SKM-1 (cell line): ENCODE results near the gene COL19A1.

ENCODE experiments used
- DNase-seq: peaks from one replicate; lab custom pipeline; 2025; ENCODE audit not compliant: unreplicated experiment; lab: John Stamatoyannopoulos, UW

The COL19A1 gene

DNA sequence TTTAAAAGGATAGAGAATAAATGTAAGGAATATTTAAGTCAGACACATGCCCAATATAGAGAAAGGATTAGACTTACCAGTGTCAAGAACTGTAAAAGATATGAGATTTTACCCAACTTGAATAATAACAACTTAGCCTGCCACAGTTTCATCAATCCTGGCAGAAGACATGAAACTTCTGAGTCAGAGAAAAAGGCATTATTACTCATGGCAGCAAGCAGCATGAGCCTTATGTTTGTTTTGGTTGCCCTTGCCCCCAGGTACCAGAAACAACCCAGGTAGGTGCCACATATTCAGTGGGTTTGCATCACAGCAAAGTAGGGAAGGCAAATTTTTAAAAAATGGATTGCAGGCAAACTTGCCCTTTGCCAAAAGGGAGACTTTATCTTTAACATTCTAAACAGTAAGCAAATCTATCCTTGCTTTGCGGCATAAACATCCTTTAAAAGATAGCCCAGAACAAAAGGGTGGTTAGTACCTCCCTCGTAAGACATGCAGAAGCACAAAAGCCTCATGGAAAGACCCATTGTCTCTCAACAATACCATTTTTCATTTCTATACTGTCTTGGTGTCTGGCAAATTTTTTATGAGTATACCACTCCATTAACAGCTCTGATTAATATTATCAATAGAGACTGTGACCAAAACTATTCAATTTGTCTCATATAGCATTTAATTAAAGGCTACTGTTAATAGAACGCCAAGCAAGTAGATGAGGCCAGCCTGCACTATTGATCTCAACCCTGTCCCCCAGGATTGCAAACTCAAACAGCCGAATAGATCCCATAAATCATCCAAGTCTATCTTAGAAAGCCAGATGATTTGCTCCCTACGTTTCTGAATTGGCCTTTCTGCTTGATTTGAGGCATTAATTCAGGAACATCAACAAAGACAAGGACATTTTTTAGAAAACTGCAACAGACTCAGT, 185.1 kb downstream of the COL19A1 start:
- DNase-seq: no peak

DNA sequence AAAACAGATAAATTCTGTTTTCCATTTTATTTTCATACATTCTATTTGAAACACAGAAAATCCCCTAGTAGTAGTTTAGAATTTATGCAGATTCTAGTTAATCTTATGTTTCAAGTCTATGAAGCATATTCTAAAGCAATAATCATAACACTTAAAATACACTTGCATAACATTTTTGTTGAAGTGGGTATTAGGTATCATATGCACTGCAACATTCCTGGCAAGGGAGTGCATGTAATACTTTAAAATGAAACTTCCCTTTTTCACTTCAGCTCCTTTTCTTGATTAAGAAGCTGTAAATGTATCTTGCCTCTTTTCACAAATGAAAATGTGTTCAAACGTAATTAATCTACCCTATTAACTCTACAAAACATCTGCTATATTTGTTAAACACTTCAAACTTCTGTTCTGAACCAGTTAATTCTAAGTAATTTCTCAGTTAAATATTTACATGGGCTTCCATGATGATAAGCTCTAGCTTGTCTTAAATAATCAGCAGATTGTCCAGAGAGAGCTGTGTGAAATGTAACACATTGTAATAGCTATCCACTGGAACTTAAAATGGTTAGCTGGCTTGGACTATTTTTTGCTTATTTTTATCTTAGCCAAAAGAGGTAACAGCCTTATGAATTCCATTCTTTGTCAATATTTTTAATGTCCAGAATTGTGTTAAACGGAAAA, 192.8 kb downstream of the COL19A1 start:
- no peak for DNase-seq

- DNase-seq: no peak
Observed at GRCh38 chr6:70060680-70061079, 194.3 kb downstream of the COL19A1 start.

GRCh38 chr6:70061546-70061945, 195.2 kb downstream of the COL19A1 start:
- DNase-seq: no peak

- no peak for DNase-seq
Observed at GRCh38 chr6:70062010-70062409, 195.7 kb downstream of the COL19A1 start.

DNA sequence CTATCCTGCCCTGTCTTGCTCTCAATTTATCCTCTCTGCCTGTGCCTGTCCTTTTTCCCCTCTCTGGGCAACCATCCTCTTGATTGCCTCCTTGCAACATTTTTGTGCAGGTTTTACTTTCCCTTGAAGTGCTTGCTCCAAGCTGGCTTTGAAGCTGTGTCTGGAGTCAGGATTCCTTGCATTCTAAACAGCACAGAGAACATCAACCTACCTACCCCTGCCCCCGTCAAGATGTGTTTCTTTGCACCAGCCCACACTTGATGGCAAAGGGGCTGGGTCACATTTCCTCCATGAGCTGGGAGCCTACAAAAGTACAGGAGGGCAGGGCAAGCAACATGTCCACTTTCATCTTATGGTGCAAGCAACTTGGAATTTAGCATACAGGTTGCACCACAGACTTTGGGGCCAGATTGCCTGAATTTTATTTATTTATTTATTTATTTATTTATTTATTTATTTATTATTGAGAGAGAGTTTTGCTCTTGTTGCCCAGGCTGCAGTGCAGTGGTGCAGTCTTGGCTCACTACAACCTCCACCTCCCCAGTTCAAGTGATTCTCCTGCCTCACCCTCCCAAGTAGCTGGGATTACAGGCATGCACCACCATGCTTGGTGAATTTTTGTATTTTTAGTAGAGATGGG, 206.3 kb downstream of the COL19A1 start:
- no peak for DNase-seq

- no peak for DNase-seq
Observed at GRCh38 chr6:70073637-70074036, 207.3 kb downstream of the COL19A1 start.

DNA sequence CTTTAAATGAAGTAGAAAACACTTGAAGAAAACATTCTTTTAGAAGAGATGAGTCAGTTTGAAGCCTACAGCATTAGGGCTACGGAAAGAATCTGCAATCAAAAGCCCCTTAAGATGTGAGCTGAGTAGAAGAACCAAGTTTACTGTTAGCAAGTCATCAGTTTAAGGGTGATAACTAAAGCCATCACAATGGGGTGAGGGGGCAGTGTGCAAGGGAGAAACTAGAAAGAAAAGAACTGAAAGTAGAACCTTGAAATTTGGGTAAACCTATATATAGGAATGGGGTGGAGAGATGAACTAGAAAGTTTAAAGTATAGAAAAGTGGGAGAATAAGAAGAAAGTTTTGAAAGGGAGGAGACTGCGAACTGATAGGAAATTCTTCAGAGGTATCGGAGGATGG, 212.9 kb downstream of the COL19A1 start:
- DNase-seq: no peak

- no peak for DNase-seq
Observed at GRCh38 chr6:70080443-70081070, 214.2 kb downstream of the COL19A1 start.

GRCh38 chr6:70082830-70083229, 216.5 kb downstream of the COL19A1 start:
- DNase-seq: no peak

GRCh38 chr6:70086806-70087205, 220.4 kb downstream of the COL19A1 start:
- no peak for DNase-seq

DNA sequence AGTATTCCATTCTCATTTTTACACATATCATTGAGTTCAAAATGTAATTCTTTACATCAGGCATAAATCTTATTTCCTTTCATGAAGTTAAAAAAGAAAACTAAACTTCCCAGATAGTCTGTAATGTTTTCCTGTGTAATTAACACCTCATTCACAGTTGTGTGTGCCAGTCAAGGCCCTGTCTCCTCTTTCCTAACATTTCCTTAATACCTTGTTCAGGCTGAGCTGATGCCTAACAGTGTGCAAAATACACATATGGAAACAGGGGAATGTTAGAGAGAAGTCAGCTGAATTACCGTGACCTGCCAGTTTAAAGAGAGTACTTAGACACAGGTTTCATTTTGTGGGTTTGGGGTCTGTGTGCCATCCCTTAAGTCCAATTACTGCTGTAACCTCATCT, 227.8 kb downstream of the COL19A1 start:
- DNase-seq: no peak

DNA sequence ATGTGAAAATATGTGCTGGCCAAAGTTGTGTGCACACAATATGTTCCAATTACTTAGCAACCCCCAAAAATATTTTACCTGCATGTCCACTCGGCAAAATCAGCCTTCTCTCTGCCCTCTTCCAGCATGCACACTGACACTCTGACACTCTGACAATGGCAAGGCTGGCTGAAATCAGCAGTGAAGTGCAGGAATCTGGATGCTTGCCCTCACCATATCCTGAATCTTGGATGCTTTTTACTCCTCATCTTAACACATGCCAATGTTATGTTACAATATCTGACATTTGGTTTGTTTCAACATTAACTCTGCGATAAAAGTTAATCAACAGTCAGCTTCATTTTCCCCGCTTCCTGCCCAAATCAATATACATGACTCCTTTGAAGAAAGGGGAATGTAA, 233.4 kb downstream of the COL19A1 start:
- no peak for DNase-seq

DNA sequence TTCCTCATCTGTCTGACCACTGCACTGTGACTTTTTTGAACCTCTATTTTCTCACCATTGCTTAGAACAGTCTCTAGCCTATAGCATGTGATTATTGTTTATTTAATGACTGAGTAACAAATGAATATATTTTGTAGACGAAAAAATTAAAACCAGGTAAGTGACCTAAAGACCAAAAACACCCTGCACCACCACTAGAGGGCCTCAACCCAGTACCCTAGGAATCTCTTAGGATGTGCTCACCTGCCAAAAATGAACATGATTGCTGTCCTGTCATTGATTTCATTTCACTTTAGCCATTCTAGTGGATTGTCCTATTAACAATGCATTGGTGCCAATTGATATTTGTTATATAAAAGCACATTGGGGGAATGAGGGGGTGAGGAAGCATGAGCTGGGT, 237.4 kb downstream of the COL19A1 start:
- no peak for DNase-seq

DNA sequence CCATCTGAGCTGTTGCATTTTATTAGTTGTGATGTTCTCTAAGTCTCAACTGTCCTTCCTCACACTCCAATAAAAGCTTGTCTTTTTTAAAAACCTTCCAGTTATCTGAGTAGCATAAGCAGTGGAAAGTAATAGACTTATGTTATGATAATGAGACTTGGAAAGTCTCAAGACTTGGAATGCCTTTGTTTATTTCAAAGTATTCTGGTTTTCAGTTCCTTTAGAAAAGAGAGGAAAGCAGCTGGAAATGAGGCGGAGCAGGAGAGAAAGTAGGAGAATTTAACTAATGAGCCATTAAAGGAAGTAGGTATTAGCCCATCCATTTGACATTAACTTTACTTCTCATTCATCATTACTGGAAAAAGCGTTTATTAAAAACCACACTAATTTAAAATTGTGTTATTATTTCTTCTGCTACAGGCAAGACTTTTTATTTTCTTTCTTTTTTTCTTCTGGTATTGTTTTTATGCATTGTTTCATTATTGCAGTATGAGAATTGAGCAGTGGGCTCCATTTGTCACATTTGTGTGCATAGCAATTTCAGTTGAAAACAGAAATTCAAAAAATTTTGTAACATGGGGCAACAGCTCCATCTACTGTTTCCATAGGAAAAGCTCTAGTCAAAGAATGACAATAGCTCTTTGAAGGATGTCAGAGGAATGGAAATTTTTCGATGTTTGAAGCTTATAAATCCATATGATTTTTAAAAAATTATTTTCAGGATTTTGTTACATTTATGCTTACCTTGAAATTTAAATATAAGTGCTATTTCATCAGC, 241.7 kb downstream of the COL19A1 start:
- peak; percentile 10 for DNase-seq

DNA sequence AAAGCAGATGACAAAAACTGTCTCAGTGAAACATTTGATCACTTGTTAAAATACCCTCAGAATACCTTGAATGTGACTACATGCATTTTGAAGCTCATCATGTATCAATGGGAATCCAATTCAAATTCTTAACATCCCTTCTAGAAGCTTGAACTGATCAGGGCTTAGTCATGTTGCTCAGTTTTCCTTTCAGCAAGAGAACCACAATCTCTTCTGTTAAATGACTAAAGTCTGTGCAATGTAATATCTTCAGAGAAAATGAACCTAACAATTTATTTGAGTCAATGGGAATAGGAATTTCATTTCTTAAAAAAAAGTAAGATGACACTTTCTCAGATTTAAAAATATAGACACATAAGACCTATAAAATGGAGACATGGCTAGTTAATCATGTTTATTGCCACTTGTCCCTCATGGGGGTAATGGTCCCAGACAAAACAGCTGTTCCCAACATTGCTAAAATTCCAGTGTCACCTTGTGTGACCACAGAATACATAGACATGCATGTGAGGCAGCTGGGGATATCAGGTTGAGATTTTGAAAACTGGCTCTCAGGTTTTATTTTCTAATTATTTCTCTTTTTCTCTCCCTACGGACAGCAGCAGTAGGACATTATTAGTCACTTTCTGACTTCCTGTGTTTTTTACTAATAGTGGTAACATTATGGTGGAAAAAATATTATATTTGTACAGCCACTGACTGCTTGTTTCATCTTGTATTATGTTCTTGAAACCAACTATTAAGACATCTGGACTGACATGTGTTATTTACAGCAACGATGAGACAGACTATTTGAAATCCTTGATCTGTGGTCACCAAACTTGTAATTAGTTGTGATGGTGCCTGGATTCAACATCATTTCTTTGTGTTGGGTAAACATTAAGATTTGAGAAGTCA, 244.0 kb downstream of the COL19A1 start:
- no peak for DNase-seq

- DNase-seq: no peak
Observed at GRCh38 chr6:70111737-70112136, 245.4 kb downstream of the COL19A1 start.

- DNase-seq: no peak
Observed at GRCh38 chr6:70112716-70113115, 246.4 kb downstream of the COL19A1 start.

- DNase-seq: no peak
Observed at GRCh38 chr6:70113171-70113570, 246.8 kb downstream of the COL19A1 start.

- DNase-seq: no peak
Observed at GRCh38 chr6:70118670-70119069, 252.3 kb downstream of the COL19A1 start.
